HG02938 (cell line): ENCODE results near the gene RPL41.
A peak's percentile ranks its signal among the peaks of the same experiment; 100 is the strongest.
"Not testable (repeated sequence)": the region's sequence is repeated elsewhere in the genome, so short reads cannot be mapped to it uniquely, and the experiment has no call there.

Experiments used
- ATAC-seq: cut with Tn5 transposase; IDR thresholded peaks from one replicate; pipeline ENCODE4 v1.9.1; 2021; ENCODE audit warnings: mild to moderate bottlenecking, moderate library complexity; ENCODE audit not compliant: unreplicated experiment

RPL41 gene

GRCh38 chr12:56153678-56154065 is 37.2 kb downstream of the RPL41 start:
- no peak for ATAC-seq

GRCh38 chr12:56154246-56154771 is 37.9 kb downstream of the RPL41 start:
- ATAC-seq = no peak

- no peak for ATAC-seq
Measured at GRCh38 chr12:56154818-56155217, 38.4 kb downstream of the RPL41 start.

GRCh38 chr12:56155256-56155845 is 38.9 kb downstream of the RPL41 start:
- no peak for ATAC-seq

GRCh38 chr12:56156464-56157200 is 40.2 kb downstream of the RPL41 start:
- not testable (repeated sequence) for ATAC-seq

- peak; percentile 35 for ATAC-seq
Measured at GRCh38 chr12:56157201-56158028, 41.0 kb downstream of the RPL41 start.

- peak; percentile 90 for ATAC-seq
Measured at GRCh38 chr12:56158029-56158925, 41.8 kb downstream of the RPL41 start, which contains the start of gene MYL6. MYL6 (plus strand) TSS chr12:56158359; CDS start chr12:56158402, 43 bp downstream.

- no peak for ATAC-seq
Measured at GRCh38 chr12:56158926-56159461, 42.6 kb downstream of the RPL41 start.

- ATAC-seq = no peak
Measured at GRCh38 chr12:56159482-56160192, 43.2 kb downstream of the RPL41 start.

GRCh38 chr12:56160193-56160763 is 43.8 kb downstream of the RPL41 start:
- ATAC-seq = no peak

GRCh38 chr12:56160894-56161689 is 44.7 kb downstream of the RPL41 start:
- no peak for ATAC-seq

GRCh38 chr12:56161690-56162351 is 45.4 kb downstream of the RPL41 start:
- ATAC-seq = no peak

- no peak for ATAC-seq
Measured at GRCh38 chr12:56162468-56163290, 46.2 kb downstream of the RPL41 start.

- no peak for ATAC-seq
Measured at GRCh38 chr12:56163533-56164344, 47.3 kb downstream of the RPL41 start.

- ATAC-seq = no peak
Measured at GRCh38 chr12:56164345-56164729, 47.9 kb downstream of the RPL41 start.

- ATAC-seq = no peak
Measured at GRCh38 chr12:56165369-56165768, 48.9 kb downstream of the RPL41 start.
